ENCODE data around the gene TRAF3. TPM values are rescaled to one million over a fixed set of nuclear protein-coding genes. Genes with fewer than 3 reads are reported as not detected.

Gene TRAF3
- total RNA-seq, 1 experiment from 2014 or later: 11.5 TPM

GRCh38 chr14:102907303-102907844, 130.1 kb downstream of the TRAF3 start:
- no peaks in the 10 kb centered on the region; the same call in 1 of the 2 replicates for H3K27me3 ChIP-seq (ENCODE audit: control insufficient read depth, insufficient read depth, low read length)
- H3K36me3 ChIP-seq (replicated peaks; ENCODE audit: control insufficient read depth, insufficient read depth, low read length): no peaks in the 10 kb centered on the region; the same call in 1 of the 2 replicates
- no peak overlapping the region for H3K4me3 ChIP-seq (ENCODE audit: insufficient read depth, low read depth, low read length)
- DNase-seq: peak; percentile 52

GRCh38 chr14:102907980-102908730, 130.9 kb downstream of the TRAF3 start:
- DNase-seq: peak; percentile 60
- Histone ChIP-seq H3K27me3 (ENCODE audit: control insufficient read depth, insufficient read depth, low read length) (no peaks in the 10 kb centered on the region; the same call in 1 of the 2 replicates), H3K36me3 (replicated peaks; ENCODE audit: control insufficient read depth, insufficient read depth, low read length) (no peaks in the 10 kb centered on the region; the same call in 1 of the 2 replicates), H3K4me3 (ENCODE audit: insufficient read depth, low read depth, low read length) (no peak overlapping the region)

- no peaks in the 10 kb centered on the region; the same call in 1 of the 2 replicates for H3K36me3 ChIP-seq (replicated peaks; ENCODE audit: control insufficient read depth, insufficient read depth, low read length)
- no peak overlapping the region for H3K4me3 ChIP-seq (ENCODE audit: insufficient read depth, low read depth, low read length)
- DNase-seq: peak; percentile 63
- H3K27me3 ChIP-seq (ENCODE audit: control insufficient read depth, insufficient read depth, low read length): no peaks in the 10 kb centered on the region; the same call in 1 of the 2 replicates
These were observed 131.7 kb downstream of the TRAF3 start for GRCh38 chr14:102908766-102909455.

GRCh38 chr14:102909462-102909861, 132.2 kb downstream of the TRAF3 start:
- no peaks in the 10 kb centered on the region; the same call in 1 of the 2 replicates for H3K36me3 ChIP-seq (replicated peaks; ENCODE audit: control insufficient read depth, insufficient read depth, low read length)
- no peaks in the 10 kb centered on the region; the same call in 1 of the 2 replicates for H3K27me3 ChIP-seq (ENCODE audit: control insufficient read depth, insufficient read depth, low read length)
- no peak for DNase-seq
- H3K4me3 ChIP-seq (ENCODE audit: insufficient read depth, low read depth, low read length): no peak overlapping the region

- Histone ChIP-seq H3K27me3 (ENCODE audit: control insufficient read depth, insufficient read depth, low read length) (no peaks in the 10 kb centered on the region; the same call in 1 of the 2 replicates), H3K36me3 (replicated peaks; ENCODE audit: control insufficient read depth, insufficient read depth, low read length) (no peaks in the 10 kb centered on the region; the same call in 1 of the 2 replicates), H3K4me3 (ENCODE audit: insufficient read depth, low read depth, low read length) (no peak overlapping the region)
- peak; percentile 65 for DNase-seq
These were observed 132.7 kb downstream of the TRAF3 start for GRCh38 chr14:102909911-102910310.

- DNase-seq: peak; percentile 75
- no peak overlapping the region for H3K4me3 ChIP-seq (ENCODE audit: insufficient read depth, low read depth, low read length)
- no peaks in the 10 kb centered on the region; the same call in 1 of the 2 replicates for H3K27me3 ChIP-seq (ENCODE audit: control insufficient read depth, insufficient read depth, low read length)
These were observed 133.2 kb downstream of the TRAF3 start for GRCh38 chr14:102910442-102910841.

GRCh38 chr14:102911541-102911951, 134.3 kb downstream of the TRAF3 start:
- no peaks in the 10 kb centered on the region; the same call in 1 of the 2 replicates for H3K36me3 ChIP-seq (replicated peaks; ENCODE audit: control insufficient read depth, insufficient read depth, low read length)
- no peak overlapping the region for H3K4me3 ChIP-seq (ENCODE audit: insufficient read depth, low read depth, low read length)
- peak; percentile 69 for DNase-seq
- no peaks in the 10 kb centered on the region; the same call in 1 of the 2 replicates for H3K27me3 ChIP-seq (ENCODE audit: control insufficient read depth, insufficient read depth, low read length)

More at GRCh38 chr14:102910442-102910841, 133.2 kb downstream of the TRAF3 start:
- no peaks in the 10 kb centered on the region; the same call in 1 of the 2 replicates for H3K36me3 ChIP-seq (replicated peaks; ENCODE audit: control insufficient read depth, insufficient read depth, low read length)

- Histone ChIP-seq H3K4me3 (ENCODE audit: insufficient read depth, low read depth, low read length) (no peak overlapping the region), H3K27me3 (ENCODE audit: control insufficient read depth, insufficient read depth, low read length) (no peaks in the 10 kb centered on the region; the same call in 1 of the 2 replicates)
- peak; percentile 63 for DNase-seq
These were observed 134.9 kb downstream of the TRAF3 start for GRCh38 chr14:102911991-102912761.

GRCh38 chr14:102913341-102914211, 136.3 kb downstream of the TRAF3 start:
- Histone ChIP-seq H3K36me3 (replicated peaks; ENCODE audit: control insufficient read depth, insufficient read depth, low read length) (no peaks in the 10 kb centered on the region), H3K4me3 (ENCODE audit: insufficient read depth, low read depth, low read length) (no peak overlapping the region), H3K27me3 (ENCODE audit: control insufficient read depth, insufficient read depth, low read length) (no peaks in the 10 kb centered on the region; the same call in 1 of the 2 replicates)
- peak; percentile 80 for DNase-seq

More at GRCh38 chr14:102911991-102912761, 134.9 kb downstream of the TRAF3 start:
- H3K36me3 ChIP-seq (replicated peaks; ENCODE audit: control insufficient read depth, insufficient read depth, low read length): no peaks in the 10 kb centered on the region

- peak; percentile 68 for DNase-seq
- Histone ChIP-seq H3K27me3 (ENCODE audit: control insufficient read depth, insufficient read depth, low read length) (no peaks in the 10 kb centered on the region), H3K36me3 (replicated peaks; ENCODE audit: control insufficient read depth, insufficient read depth, low read length) (no peaks in the 10 kb centered on the region), H3K4me3 (ENCODE audit: insufficient read depth, low read depth, low read length) (no peak overlapping the region)
These were observed 137.4 kb downstream of the TRAF3 start for GRCh38 chr14:102914474-102915291.

GRCh38 chr14:102915292-102916110, 138.3 kb downstream of the TRAF3 start:
- Histone ChIP-seq H3K36me3 (replicated peaks; ENCODE audit: control insufficient read depth, insufficient read depth, low read length) (no peaks in the 10 kb centered on the region), H3K4me3 (ENCODE audit: insufficient read depth, low read depth, low read length) (no peak overlapping the region), H3K27me3 (ENCODE audit: control insufficient read depth, insufficient read depth, low read length) (no peaks in the 10 kb centered on the region)
- DNase-seq: no peak

Data from H7 (cell line).